Measurements from ENCODE around the gene RPS6KA6.

The RPS6KA6 gene

GRCh38 chrX:84218726-84219125 lies 30.7 kb upstream of the RPS6KA6 start:
- ATAC-seq (ENCODE audit: low read depth) (no peak), DNase-seq (ENCODE audit: low spot score) (no peak)
- Histone ChIP-seq H3K27me3 (ENCODE audit: insufficient read depth, poor library complexity, severe bottlenecking) (no peaks in the 10 kb centered on the region), H3K9me3 (ENCODE audit: severe bottlenecking) (no peaks in the 10 kb centered on the region), H3K4me1 (ENCODE audit: insufficient read depth, poor library complexity, severe bottlenecking) (no peaks in the 10 kb centered on the region), H3K36me3 (ENCODE audit: low read depth) (no peaks in the 10 kb centered on the region), H3K4me3 (ENCODE audit: severe bottlenecking) (no peak overlapping the region), H3K27ac (ENCODE audit: poor library complexity, severe bottlenecking) (no peak overlapping the region)
- TF ChIP-seq, protein P1, sequence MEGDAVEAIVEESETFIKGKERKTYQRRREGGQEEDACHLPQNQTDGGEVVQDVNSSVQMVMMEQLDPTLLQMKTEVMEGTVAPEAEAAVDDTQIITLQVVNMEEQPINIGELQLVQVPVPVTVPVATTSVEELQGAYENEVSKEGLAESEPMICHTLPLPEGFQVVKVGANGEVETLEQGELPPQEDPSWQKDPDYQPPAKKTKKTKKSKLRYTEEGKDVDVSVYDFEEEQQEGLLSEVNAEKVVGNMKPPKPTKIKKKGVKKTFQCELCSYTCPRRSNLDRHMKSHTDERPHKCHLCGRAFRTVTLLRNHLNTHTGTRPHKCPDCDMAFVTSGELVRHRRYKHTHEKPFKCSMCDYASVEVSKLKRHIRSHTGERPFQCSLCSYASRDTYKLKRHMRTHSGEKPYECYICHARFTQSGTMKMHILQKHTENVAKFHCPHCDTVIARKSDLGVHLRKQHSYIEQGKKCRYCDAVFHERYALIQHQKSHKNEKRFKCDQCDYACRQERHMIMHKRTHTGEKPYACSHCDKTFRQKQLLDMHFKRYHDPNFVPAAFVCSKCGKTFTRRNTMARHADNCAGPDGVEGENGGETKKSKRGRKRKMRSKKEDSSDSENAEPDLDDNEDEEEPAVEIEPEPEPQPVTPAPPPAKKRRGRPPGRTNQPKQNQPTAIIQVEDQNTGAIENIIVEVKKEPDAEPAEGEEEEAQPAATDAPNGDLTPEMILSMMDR (IDR thresholded peaks at IDR 0.05; ENCODE audit: poor library complexity, severe bottlenecking) = no peak

DNA sequence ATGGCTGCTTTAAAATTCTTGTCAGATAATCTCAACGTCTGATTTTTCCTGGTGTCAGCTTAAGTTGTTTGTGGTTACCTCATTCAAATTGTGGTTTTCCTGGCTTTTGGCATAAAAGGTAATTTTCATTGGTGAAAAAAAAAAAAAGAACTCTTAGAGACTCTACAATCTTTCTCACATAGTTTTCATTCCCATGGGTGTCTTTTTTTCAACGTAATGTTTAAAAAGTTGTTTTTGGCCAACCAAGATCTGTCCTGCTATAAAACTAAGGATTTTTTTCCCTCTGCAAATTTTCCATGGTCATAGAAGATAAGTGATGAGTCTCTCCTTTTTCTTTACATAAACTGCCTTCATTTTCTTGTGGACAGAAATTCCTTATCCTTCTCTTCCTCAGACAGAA lies 28.9 kb upstream of the RPS6KA6 start:
- ATAC-seq (ENCODE audit: low read depth) (no peak), DNase-seq (ENCODE audit: low spot score) (no peak)
- Histone ChIP-seq H3K36me3 (ENCODE audit: low read depth) (no peaks in the 10 kb centered on the region), H3K4me3 (ENCODE audit: severe bottlenecking) (no peak overlapping the region), H3K27me3 (ENCODE audit: insufficient read depth, poor library complexity, severe bottlenecking) (no peaks in the 10 kb centered on the region), H3K27ac (ENCODE audit: poor library complexity, severe bottlenecking) (no peak overlapping the region), H3K4me1 (ENCODE audit: insufficient read depth, poor library complexity, severe bottlenecking) (no peaks in the 10 kb centered on the region), H3K9me3 (ENCODE audit: severe bottlenecking) (no peaks in the 10 kb centered on the region)
- TF ChIP-seq, protein P1 (IDR thresholded peaks at IDR 0.05; ENCODE audit: poor library complexity, severe bottlenecking) = no peak

- Histone ChIP-seq H3K4me1 (ENCODE audit: insufficient read depth, poor library complexity, severe bottlenecking) (no peaks in the 10 kb centered on the region), H3K9me3 (ENCODE audit: severe bottlenecking) (no peaks in the 10 kb centered on the region), H3K36me3 (ENCODE audit: low read depth) (no peaks in the 10 kb centered on the region), H3K4me3 (ENCODE audit: severe bottlenecking) (no peak overlapping the region), H3K27ac (ENCODE audit: poor library complexity, severe bottlenecking) (no peak overlapping the region), H3K27me3 (ENCODE audit: insufficient read depth, poor library complexity, severe bottlenecking) (no peaks in the 10 kb centered on the region)
- DNase-seq (ENCODE audit: low spot score) (no peak), ATAC-seq (ENCODE audit: low read depth) (no peak)
- TF ChIP-seq, protein P1 (IDR thresholded peaks at IDR 0.05; ENCODE audit: poor library complexity, severe bottlenecking) = no peak
These were observed 28.4 kb upstream of the RPS6KA6 start for GRCh38 chrX:84216406-84216805.

- DNase-seq (ENCODE audit: low spot score) = no peak
- H3K4me1 ChIP-seq (ENCODE audit: insufficient read depth, poor library complexity, severe bottlenecking) = no peaks in the 10 kb centered on the region
- no peaks in the 10 kb centered on the region for H3K27me3 ChIP-seq (ENCODE audit: insufficient read depth, poor library complexity, severe bottlenecking)
- H3K36me3 ChIP-seq (ENCODE audit: low read depth) = no peaks in the 10 kb centered on the region
- TF ChIP-seq, protein P1 (IDR thresholded peaks at IDR 0.05; ENCODE audit: poor library complexity, severe bottlenecking) = no peak
- H3K9me3 ChIP-seq (ENCODE audit: severe bottlenecking) = no peaks in the 10 kb centered on the region
- H3K27ac ChIP-seq (ENCODE audit: poor library complexity, severe bottlenecking) = no peak overlapping the region
- no peak for ATAC-seq (ENCODE audit: low read depth)
- H3K4me3 ChIP-seq (ENCODE audit: severe bottlenecking) = no peak overlapping the region
These were observed 17.3 kb upstream of the RPS6KA6 start for GRCh38 chrX:84205276-84205675.

DNA sequence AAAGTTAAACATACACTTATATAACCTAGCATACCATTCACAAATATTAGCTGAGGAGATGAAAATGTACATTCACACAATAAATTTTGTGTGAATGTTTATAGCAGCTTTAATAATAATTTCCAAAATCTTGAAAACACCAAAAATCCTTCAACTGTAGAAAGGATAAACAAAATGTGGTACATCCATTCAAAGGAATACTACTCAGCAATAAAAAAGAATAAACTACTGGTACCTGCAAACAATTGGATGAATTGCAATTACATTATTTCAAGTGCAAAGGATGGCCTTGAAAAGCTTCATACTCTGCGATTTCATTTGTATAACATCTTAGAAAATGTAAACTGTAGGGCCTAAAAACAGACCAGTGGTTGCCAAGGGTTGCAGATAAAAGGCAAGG lies 11.7 kb upstream of the RPS6KA6 start:
- ATAC-seq (ENCODE audit: low read depth) (no peak), DNase-seq (ENCODE audit: low spot score) (no peak)
- H3K4me1 ChIP-seq (ENCODE audit: insufficient read depth, poor library complexity, severe bottlenecking) = no peaks in the 10 kb centered on the region
- no peaks in the 10 kb centered on the region for H3K9me3 ChIP-seq (ENCODE audit: severe bottlenecking)
- no peak overlapping the region for H3K4me3 ChIP-seq (ENCODE audit: severe bottlenecking)
- no peaks in the 10 kb centered on the region for H3K36me3 ChIP-seq (ENCODE audit: low read depth)
- H3K27me3 ChIP-seq (ENCODE audit: insufficient read depth, poor library complexity, severe bottlenecking) = no peaks in the 10 kb centered on the region
- H3K27ac ChIP-seq (ENCODE audit: poor library complexity, severe bottlenecking) = no peak overlapping the region
- TF ChIP-seq, protein P1 (IDR thresholded peaks at IDR 0.05; ENCODE audit: poor library complexity, severe bottlenecking) = no peak

Data from RWPE2 (cell line).